KMS-11 (cell line): ENCODE data around the gene HPN.
"Not testable (repeated sequence)": the region's sequence is repeated elsewhere in the genome, so short reads cannot be mapped to it uniquely, and the experiment has no call there.

Source experiments
- H2AFZ ChIP-seq: fragments of 200-600 bp; sonication (generic); 2 replicates; pipeline ENCODE4 v1.6.1; 2016; ENCODE audit warnings: antibody characterized with exemption, mixed run types, low read depth
- H3K27ac ChIP-seq: fragments of 200-600 bp; sonication (generic); 2 replicates; pipeline ENCODE4 v1.6.1; 2016; ENCODE audit warnings: mild to moderate bottlenecking, mixed run types
- H3K27me3 ChIP-seq: fragments of 200-600 bp; sonication (generic); 2 replicates; pipeline ENCODE4 v1.6.1; 2017; ENCODE audit warnings: mild to moderate bottlenecking, low read depth, mixed run types, moderate library complexity; ENCODE audit not compliant: insufficient read depth
- H3K36me3 ChIP-seq: fragments of 200-600 bp; sonication (generic); 2 replicates; pipeline ENCODE4 v1.6.1; 2017; ENCODE audit warnings: mild to moderate bottlenecking, mixed run types; ENCODE audit not compliant: insufficient read depth
- H3K4me1 ChIP-seq: fragments of 200-600 bp; sonication (generic); 2 replicates; pipeline ENCODE4 v1.6.1; 2016; ENCODE audit warnings: mild to moderate bottlenecking, low read depth, mixed run types; ENCODE audit not compliant: poor library complexity, severe bottlenecking
- H3K4me2 ChIP-seq: fragments of 200-600 bp; sonication (generic); 2 replicates; pipeline ENCODE4 v1.7.0; 2016; ENCODE audit warnings: mild to moderate bottlenecking, mixed run types
- H3K4me3 ChIP-seq: fragments of 200-600 bp; sonication (generic); IDR thresholded peaks from 2 replicates; pipeline ENCODE4 v1.6.1; 2017; ENCODE audit warnings: low read depth, low read length, mixed read lengths; ENCODE audit not compliant: insufficient read depth
- H3K79me2 ChIP-seq: fragments of 200-600 bp; sonication (generic); 2 replicates; pipeline ENCODE4 v1.6.1; 2016; ENCODE audit warnings: low read depth, mixed run types; ENCODE audit not compliant: insufficient read depth
- H3K9ac ChIP-seq: fragments of 200-600 bp; sonication (generic); 2 replicates; pipeline ENCODE4 v1.6.1; 2016; ENCODE audit warnings: mild to moderate bottlenecking, mixed run types
- H4K20me1 ChIP-seq: fragments of 200-600 bp; sonication (generic); 2 replicates; pipeline ENCODE4 v1.6.1; 2016; ENCODE audit warnings: mild to moderate bottlenecking, mixed run types; ENCODE audit not compliant: insufficient read depth
- TF ChIP-seq, protein P1 (sequence below): fragments of 200-600 bp; sonication (generic); conservative IDR thresholded peaks from 2 replicates; pipeline ENCODE4 v1.6.1; 2017; ENCODE audit warnings: low read depth, mild to moderate bottlenecking, antibody characterized with exemption, low read length, moderate library complexity, mixed read lengths

The HPN gene

DNA sequence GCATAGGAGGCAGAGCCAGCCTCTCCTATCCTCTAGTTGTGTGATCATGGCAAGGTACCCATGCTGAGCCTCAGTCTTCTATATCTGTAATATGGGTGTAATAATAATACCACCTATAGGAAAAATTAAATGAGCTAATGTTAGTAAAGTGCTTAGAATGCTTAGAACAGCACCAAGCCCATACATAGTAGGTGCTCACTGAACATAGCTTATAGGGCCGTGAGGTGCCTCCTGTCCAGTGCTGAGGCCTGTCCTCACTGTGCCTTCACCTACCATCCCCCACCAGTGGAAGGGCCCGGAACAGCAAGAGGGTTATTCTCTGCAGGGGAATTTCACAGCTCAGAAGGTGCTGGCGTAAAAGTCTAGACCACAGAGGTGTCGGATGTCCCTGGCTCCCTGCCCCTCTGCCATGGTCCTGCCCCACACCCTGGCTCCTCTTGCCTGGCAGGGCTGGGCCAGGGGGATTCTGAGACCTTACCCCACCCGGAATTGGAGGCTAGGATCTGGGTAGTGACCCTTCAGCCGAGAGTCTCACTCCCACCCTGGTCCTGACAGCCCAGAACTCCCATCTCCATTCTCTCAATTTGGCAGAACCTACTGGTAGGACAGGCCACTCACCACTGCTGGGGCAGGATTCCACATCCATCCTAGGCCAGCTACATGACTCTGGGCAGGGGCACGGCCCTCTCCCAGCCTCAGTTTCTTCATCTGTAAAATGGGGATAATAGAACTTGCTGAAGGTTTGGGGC lies 13.5 kb upstream of the HPN start:
- Histone ChIP-seq H3K27me3 (peaks cover 15% of the 10 kb centered on the region; the same call in 1 of the 2 replicates), H3K27ac (no peak overlapping the region), H2AFZ (no peak overlapping the region), H3K9ac (no peak overlapping the region), H4K20me1 (no peaks in the 10 kb centered on the region), H3K79me2 (no peaks in the 10 kb centered on the region), H3K4me1 (no peaks in the 10 kb centered on the region), H3K4me2 (no peak overlapping the region), H3K36me3 (no peaks in the 10 kb centered on the region), H3K4me3 (no peak overlapping the region)
- TF ChIP-seq, protein P1, sequence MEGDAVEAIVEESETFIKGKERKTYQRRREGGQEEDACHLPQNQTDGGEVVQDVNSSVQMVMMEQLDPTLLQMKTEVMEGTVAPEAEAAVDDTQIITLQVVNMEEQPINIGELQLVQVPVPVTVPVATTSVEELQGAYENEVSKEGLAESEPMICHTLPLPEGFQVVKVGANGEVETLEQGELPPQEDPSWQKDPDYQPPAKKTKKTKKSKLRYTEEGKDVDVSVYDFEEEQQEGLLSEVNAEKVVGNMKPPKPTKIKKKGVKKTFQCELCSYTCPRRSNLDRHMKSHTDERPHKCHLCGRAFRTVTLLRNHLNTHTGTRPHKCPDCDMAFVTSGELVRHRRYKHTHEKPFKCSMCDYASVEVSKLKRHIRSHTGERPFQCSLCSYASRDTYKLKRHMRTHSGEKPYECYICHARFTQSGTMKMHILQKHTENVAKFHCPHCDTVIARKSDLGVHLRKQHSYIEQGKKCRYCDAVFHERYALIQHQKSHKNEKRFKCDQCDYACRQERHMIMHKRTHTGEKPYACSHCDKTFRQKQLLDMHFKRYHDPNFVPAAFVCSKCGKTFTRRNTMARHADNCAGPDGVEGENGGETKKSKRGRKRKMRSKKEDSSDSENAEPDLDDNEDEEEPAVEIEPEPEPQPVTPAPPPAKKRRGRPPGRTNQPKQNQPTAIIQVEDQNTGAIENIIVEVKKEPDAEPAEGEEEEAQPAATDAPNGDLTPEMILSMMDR = no peak

DNA sequence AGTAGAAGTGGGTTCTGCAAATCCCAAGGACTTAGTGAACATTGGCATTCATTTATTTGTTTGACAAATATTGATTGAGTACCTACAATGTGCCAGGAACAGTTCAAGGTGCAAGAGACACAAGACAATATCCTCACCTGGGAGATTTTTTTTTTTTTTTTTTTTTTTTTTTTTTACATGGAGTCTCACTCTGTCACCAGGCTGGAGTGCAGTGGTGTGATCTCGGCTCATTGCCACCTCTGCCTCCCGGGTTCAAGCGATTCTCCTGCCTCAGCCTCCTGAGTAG lies 13.0 kb upstream of the HPN start:
- not testable (repeated sequence) for H2AFZ ChIP-seq, H3K36me3 ChIP-seq, H3K27ac ChIP-seq, H3K4me1 ChIP-seq, H4K20me1 ChIP-seq, H3K4me3 ChIP-seq, H3K79me2 ChIP-seq, H3K9ac ChIP-seq, H3K4me2 ChIP-seq
- peaks cover 19% of the 10 kb centered on the region; the same call in 1 of the 2 replicates for H3K27me3 ChIP-seq

DNA sequence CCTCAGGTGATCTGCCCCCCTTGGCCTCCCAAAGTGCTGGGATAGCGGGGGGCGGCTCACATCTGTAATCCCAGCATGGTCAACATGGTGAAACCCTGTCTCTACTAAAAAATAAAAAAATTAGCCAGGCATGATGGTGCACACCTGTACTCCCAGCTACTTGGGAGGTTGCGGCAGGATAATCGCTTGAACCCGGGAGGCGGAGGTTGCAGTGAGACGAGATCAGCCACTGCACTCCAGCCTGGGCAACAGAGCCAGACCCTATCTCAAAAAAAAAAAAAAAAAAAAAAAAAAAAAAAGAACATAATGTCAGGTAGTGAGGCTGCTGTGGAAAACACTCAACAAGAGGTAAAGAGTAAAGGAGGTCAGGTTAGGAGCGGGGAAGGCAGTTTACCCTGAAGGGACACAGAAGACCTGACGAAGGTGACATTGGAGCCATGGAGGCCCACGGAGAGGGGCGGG lies 12.2 kb upstream of the HPN start:
- not testable (repeated sequence) for H3K9ac ChIP-seq, H4K20me1 ChIP-seq, H3K4me1 ChIP-seq, H3K4me2 ChIP-seq, H3K79me2 ChIP-seq, H2AFZ ChIP-seq, H3K4me3 ChIP-seq, H3K36me3 ChIP-seq, H3K27ac ChIP-seq
- H3K27me3 ChIP-seq = peaks cover 24% of the 10 kb centered on the region; the same call in 1 of the 2 replicates

DNA sequence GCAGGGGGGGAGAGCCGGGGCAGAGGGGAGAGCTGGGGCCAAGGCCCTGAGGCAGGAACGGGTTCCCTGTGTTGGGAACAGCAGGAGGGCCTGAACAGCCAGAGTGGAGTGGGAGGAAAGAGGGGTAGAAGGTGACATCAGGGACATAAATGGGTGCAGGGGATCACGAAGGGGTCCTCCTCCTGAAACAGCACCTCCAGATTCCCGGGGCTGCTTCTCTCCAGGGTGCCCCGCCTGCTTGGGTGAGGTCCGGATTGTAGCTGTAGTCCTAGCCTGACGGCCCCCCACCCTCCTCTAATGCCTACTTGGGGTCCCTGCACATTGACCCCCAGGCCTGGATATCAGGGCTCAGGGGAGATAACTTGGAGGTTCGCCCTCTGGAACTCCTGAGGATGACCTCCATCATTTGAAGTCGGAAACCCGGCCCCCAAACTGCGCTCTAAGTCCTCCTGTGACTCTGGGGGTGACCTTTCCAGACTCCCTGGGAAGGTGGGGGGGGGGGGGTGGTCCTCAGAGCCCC lies 11.7 kb upstream of the HPN start:
- H3K27ac ChIP-seq = no peak overlapping the region
- no peak overlapping the region for H2AFZ ChIP-seq
- TF ChIP-seq, protein P1 = no peak
- H3K4me2 ChIP-seq = no peak overlapping the region
- no peaks in the 10 kb centered on the region for H4K20me1 ChIP-seq
- H3K4me1 ChIP-seq = no peaks in the 10 kb centered on the region
- H3K9ac ChIP-seq = no peak overlapping the region
- peaks cover 28% of the 10 kb centered on the region; the same call in 1 of the 2 replicates for H3K27me3 ChIP-seq
- H3K79me2 ChIP-seq = no peaks in the 10 kb centered on the region
- no peaks in the 10 kb centered on the region for H3K36me3 ChIP-seq
- no peak overlapping the region for H3K4me3 ChIP-seq

DNA sequence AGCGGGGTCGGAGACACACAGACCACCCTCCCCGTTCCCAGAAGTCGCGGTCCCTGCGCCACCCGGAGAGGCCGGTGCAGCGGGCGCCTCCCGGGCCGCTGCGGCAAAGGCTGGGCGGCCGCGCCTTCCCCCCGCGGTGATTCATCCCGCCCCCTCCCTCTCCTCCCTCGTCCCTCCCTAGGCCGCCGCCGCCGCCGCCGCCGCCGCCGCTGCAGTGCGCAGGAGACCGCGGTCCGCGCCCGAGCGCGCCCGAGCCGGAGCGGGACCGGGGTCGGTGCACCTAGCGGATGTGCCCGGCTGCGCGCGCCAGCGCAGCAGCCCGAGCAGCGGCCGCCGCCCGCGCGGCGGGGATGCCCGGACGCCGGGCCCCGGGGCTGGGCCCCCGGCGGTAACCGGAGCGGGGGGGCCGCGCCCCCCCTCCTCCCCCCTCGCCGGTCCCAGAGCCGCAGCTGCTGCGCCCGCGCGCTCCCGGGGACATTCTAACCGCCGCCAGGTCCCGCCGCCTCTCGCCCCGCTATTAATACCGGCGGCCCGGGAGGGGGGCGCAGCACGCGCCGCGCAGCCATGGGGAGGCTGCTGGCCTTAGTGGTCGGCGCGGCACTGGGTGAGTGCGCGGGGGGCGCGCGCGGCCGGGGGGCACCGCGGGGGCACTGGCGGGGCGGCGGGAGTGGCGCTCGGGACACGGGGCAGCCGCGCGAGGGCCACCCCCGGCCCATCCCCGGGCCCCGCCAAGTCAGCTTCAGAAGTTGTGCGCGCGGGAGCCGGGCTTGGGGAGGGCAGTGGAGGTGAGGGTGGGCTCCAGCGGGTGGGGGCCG lies 11.1 kb upstream of the HPN start, which contains the start of gene SCN1B:
Gene SCN1B (plus strand): TSS at position 214 of the 815 bp plus-strand sequence. CDS start 351 bp downstream, at position 565.
- no peaks in the 10 kb centered on the region for H3K79me2 ChIP-seq
- H3K27ac ChIP-seq = no peak within 1 kb of the TSS
- H3K9ac ChIP-seq = no peak within 1 kb of the TSS
- no peak within 1 kb of the TSS for H3K4me3 ChIP-seq
- no peak within 1 kb of the TSS for H3K4me2 ChIP-seq
- H2AFZ ChIP-seq = no peak within 1 kb of the TSS
- H3K27me3 ChIP-seq = peaks cover 35% of the 10 kb centered on the region; the same call in 1 of the 2 replicates
- TF ChIP-seq, protein P1 = no peak
- no peaks in the 10 kb centered on the region for H3K36me3 ChIP-seq
- no peaks in the 10 kb centered on the region for H4K20me1 ChIP-seq
- H3K4me1 ChIP-seq = no peaks in the 10 kb centered on the region
